AG04450 (cell line): Measurements from ENCODE around the gene SYNE2. TPM values are rescaled to one million over a fixed set of nuclear protein-coding genes. Genes with fewer than 3 reads are reported as not detected.
A peak's percentile ranks its signal among the peaks of the same experiment; 100 is the strongest.

Experiments used
- CTCF ChIA-PET: fragments of 300-600, 350-600 bp; formaldehyde crosslinking; extraction: SDS; loops from one replicate; lab custom pipeline; 2022; ENCODE audit warnings: antibody characterized with exemption, inconsistent platforms; lab: Charles Lee
- POLR2A ChIA-PET: fragments of 350-600 bp; formaldehyde crosslinking; extraction: SDS; loops from one replicate; lab custom pipeline; 2021; ENCODE audit warnings: antibody characterized with exemption, inconsistent platforms; lab: Yijun Ruan, JAX
- DNase-seq: peaks from one replicate; pipeline ENCODE4 v3.0.0-alpha.2; 2011; ENCODE audit warnings: low read depth, low spot score
- H3K27ac ChIP-seq: one replicate; pipeline ENCODE4 v1.5.1; 2012; ENCODE audit warnings: low read depth, low read length, control low read depth
- H3K27me3 ChIP-seq: one replicate; pipeline ENCODE4 v1.6.0; 2012; ENCODE audit warnings: low read length; ENCODE audit not compliant: control insufficient read depth, insufficient read depth
- H3K4me3 ChIP-seq: 2 replicates; pipeline ENCODE4 v1.5.1; 2011; ENCODE audit warnings: mild to moderate bottlenecking, low read depth, low read length, control low read depth
- H3K9me3 ChIP-seq: 2 replicates; pipeline ENCODE4 v1.5.1; 2012; ENCODE audit warnings: low read length; ENCODE audit not compliant: control insufficient read depth, insufficient read depth
- CTCF ChIP-seq: IDR thresholded peaks from 2 replicates; pipeline ENCODE4 v1.5.1; 2011; ENCODE audit warnings: low read depth, low read length, control low read depth, inconsistent platforms
- polyA plus RNA-seq: library from polyadenylated mRNA; depleted of rRNA; stranded (reverse); fragments of >200 nt; gene quantifications from 2 replicates; pipeline ENCODE4 v1.2.3, GENCODE V29; 2011

The SYNE2 gene
- polyA plus RNA-seq, 1 experiment = 6.1 TPM

DNA sequence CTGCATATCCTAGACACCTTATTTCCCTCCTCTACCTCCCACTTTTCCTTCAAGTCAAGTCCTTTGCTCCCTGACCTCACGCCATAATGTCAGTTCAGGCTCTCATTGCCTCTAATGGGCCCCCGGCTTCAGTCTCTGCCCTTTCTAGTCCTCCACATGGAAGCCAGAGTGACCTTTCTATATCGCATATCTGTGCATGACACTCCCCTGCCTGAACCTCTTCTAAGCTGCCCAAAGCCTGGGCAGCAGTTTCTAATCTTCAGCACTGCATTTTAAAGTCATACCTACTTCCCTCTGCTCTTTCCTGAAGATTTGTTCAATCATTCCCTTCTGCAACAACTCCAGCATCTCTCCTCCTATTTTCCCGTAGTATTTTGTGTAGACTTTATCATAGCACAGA lies 395.9 kb downstream of the SYNE2 start:
- Histone ChIP-seq H3K9me3 (no peaks in the 10 kb centered on the region), H3K27ac (no peak overlapping the region), H3K4me3 (no peak overlapping the region), H3K27me3 (no peaks in the 10 kb centered on the region)
- ChIA-PET CTCF (no interaction called here), POLR2A (no interaction called here)
- no peak for DNase-seq
- no peak for TF ChIP-seq CTCF

DNA sequence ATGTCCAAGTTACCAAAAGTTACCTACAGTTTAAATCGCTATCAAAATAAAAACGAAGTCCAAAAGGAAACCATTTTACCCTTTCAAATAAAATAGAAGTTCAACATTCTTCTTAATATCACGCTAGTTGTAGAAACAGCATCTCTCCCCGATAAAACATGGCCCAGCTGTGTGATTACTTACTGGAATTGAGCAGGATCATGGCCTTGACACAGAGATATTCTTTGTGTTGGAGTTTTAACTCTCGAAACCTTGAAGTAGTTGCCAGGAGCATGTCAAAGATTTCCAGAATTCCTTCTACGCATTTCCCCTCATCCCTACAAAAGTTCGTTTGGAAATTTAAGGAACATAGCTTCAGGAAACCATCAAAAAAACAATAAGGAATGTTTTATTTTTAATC lies 396.6 kb downstream of the SYNE2 start:
- Histone ChIP-seq H3K9me3 (no peaks in the 10 kb centered on the region), H3K27ac (no peak overlapping the region), H3K4me3 (no peak overlapping the region), H3K27me3 (no peaks in the 10 kb centered on the region)
- ChIA-PET POLR2A (interaction anchor here (0.6 kb wide), 1 partner anchor 468 kb away, joined by 6 read pairs; no protein-coding TSS in a partner anchor), CTCF (interaction anchor here (1.2 kb wide), 1 partner anchor 11 kb away, joined by 3 read pairs; no protein-coding TSS in a partner anchor)
- DNase-seq = no peak
- TF ChIP-seq CTCF = no peak

GRCh38 chr14:64253672-64254071 lies 400.9 kb downstream of the SYNE2 start:
- no peak for TF ChIP-seq CTCF
- no peak overlapping the region for H3K4me3 ChIP-seq
- DNase-seq = peak; percentile 66
- no peaks in the 10 kb centered on the region for H3K27me3 ChIP-seq
- no peak overlapping the region for H3K27ac ChIP-seq
- no peaks in the 10 kb centered on the region for H3K9me3 ChIP-seq
- ChIA-PET POLR2A (no interaction called here), CTCF (no interaction called here)

DNA sequence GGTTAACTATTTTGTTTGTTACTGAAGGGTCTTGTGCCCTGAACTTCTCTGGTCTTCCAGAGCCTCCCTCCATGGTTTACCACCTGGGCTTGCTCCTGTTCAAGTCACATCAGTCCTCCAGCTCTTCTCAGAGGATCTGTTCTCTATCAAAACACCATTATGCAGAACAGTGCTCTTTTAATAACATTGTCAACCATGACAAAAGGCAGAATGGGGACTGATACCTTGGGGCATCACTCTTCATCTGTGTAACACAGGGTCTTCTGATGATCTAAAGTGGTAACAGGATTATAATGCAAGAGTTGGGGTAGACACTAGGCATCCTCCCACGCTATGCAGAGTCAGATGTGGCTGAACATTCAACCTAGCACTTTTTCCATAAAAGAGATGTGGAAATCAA lies 403.0 kb downstream of the SYNE2 start:
- CTCF ChIA-PET = no interaction called here
- DNase-seq = no peak
- Histone ChIP-seq H3K4me3 (no peak overlapping the region), H3K27ac (no peak overlapping the region), H3K9me3 (peaks cover 3% of the 10 kb centered on the region; the same call in 1 of the 2 replicates), H3K27me3 (no peaks in the 10 kb centered on the region)
- TF ChIP-seq CTCF = no peak
- POLR2A ChIA-PET = no interaction called here

GRCh38 chr14:64260418-64260817 lies 407.6 kb downstream of the SYNE2 start:
- ChIA-PET CTCF (no interaction called here), POLR2A (no interaction called here)
- DNase-seq = no peak
- Histone ChIP-seq H3K27ac (no peak overlapping the region), H3K27me3 (no peaks in the 10 kb centered on the region), H3K9me3 (peaks cover 3% of the 10 kb centered on the region; the same call in 1 of the 2 replicates), H3K4me3 (no peak overlapping the region)
- no peak for TF ChIP-seq CTCF
